CD4-positive, alpha-beta T cell treated with Interleukin-1 beta for 1 hour (primary cell): ENCODE results near the gene MRGPRD.

Source experiments
- DNase-seq, 2 donors: peaks; one replicate each; pipeline ENCODE4 v3.0.0-alpha.2; 2020 to 2022

The MRGPRD gene

DNA sequence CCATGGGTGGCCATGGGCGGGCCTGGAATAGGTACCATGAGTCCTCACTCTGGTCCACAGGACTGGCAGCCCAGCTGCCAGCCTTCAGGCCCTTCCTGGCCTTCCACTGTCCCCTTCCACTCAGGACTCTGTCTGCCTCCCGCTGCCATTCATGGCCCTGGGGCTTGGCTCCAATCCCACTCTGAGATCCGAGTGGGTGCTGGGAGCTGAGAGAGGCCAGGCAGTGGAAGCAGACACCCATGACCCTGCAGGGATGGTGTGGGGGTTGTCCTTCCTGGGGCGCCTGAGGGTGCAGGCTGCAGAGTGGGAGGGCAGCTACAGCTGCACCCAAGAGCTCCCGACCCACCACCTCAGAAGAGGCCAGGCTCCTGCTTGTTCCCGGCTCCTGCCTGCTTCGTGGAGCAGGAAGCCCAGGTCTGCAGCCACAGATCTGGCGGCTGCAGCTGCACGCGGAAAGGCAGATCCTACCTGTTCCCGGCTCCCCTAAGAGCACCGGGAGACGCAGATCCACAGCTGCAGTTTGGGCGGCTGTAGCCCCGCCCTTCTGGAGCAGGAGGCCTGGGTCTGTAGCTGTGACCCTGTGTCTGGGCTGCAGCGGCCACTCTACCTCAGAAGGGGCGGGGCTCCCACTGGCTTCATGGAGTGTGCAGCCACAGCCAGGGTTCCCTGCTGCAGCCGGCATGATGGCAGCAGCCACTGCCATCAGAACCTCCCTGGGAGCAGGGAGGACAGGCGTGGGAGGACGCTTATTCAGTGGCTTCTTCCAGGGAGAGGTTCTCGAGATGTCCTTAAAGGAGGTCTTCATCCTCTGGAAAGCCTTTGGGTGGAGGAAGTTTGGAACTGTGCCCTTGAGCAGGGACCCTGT lies 49.6 kb downstream of the MRGPRD start:
- DNase-seq: no peak
